A549 (cell line): ENCODE results near the gene RAPGEF4.

Source experiments
- BHLHE40 ChIP-seq: IDR thresholded peaks from 2 replicates; pipeline ENCODE4 v1.6.1; 2012; ENCODE audit warnings: low read depth, low read length, inconsistent platforms
- CTCF ChIP-seq: fragments of >200 bp; sonication (Bioruptor Twin); formaldehyde crosslinking; IDR thresholded peaks from 3 replicates; pipeline ENCODE4 v1.5.1; 2016
- EP300 ChIP-seq, 2 experiments: fragments of >200 bp; sonication (Bioruptor Twin); formaldehyde crosslinking; IDR thresholded peaks; 2 replicates in 1 of 2; 3 replicates in 1 of 2; pipeline ENCODE4 v1.6.1; 2016 to 2017
- HDAC2 ChIP-seq: fragments of 200-600 bp; sonication (generic); IDR thresholded peaks from 2 replicates; pipeline ENCODE4 v1.6.1; 2016
- HOXA7 ChIP-seq: fragments of 250-450 bp; sonication (Bioruptor Pico); IDR thresholded peaks from 2 replicates; pipeline ENCODE4 v1.5.0; 2020; ENCODE audit warnings: mild to moderate bottlenecking, moderate library complexity
- MAX ChIP-seq: IDR thresholded peaks from 2 replicates; pipeline ENCODE4 v1.6.1; 2012
- MAZ ChIP-seq: fragments of 150-350 bp; IDR thresholded peaks from 2 replicates; pipeline ENCODE4 v1.6.1; 2014; ENCODE audit warnings: antibody characterized with exemption, low read depth, low read length, borderline replicate concordance
- MYC ChIP-seq: IDR thresholded peaks from 2 replicates; pipeline ENCODE4 v1.6.1; 2012; ENCODE audit warnings: mild to moderate bottlenecking, inconsistent platforms, low read length, improper control_type of control experiment, borderline replicate concordance
- POLR2A ChIP-seq: IDR thresholded peaks from 2 replicates; pipeline ENCODE4 v1.6.1; 2012; ENCODE audit warnings: mild to moderate bottlenecking, low read length
- POLR2AphosphoS2 ChIP-seq: conservative IDR thresholded peaks from 2 replicates; pipeline ENCODE4 v1.6.1; 2012; ENCODE audit warnings: low read length, improper control_type of control experiment, inconsistent platforms
- RAD21 ChIP-seq, 2 experiments: fragments of >200 bp in 1 of 2; sonication (Bioruptor Twin) in 1 of 2; formaldehyde crosslinking in 1 of 2; IDR thresholded peaks in 1 of 2; conservative IDR thresholded peaks in 1 of 2; 2 replicates in 1 of 2; 3 replicates in 1 of 2; pipeline ENCODE4 v1.6.1; 2012 to 2018; ENCODE audit warnings: inconsistent platforms in 1 of 2
- REST ChIP-seq: fragments of 200-600 bp; sonication (generic); IDR thresholded peaks from 2 replicates; pipeline ENCODE4 v1.6.1; 2016; ENCODE audit warnings: antibody characterized with exemption, mild to moderate bottlenecking, moderate library complexity
- SMC3 ChIP-seq: fragments of >200 bp; sonication (Bioruptor Twin); formaldehyde crosslinking; IDR thresholded peaks from 3 replicates; pipeline ENCODE4 v1.6.1; 2018; ENCODE audit warnings: inconsistent platforms

- TF ChIP-seq CTCF = no peak
- TF ChIP-seq EP300 (IDR thresholded peaks at IDR 0.05) = no peak
- TF ChIP-seq MAX = no peak
- TF ChIP-seq HDAC2 = no peak
- TF ChIP-seq REST = no peak
- TF ChIP-seq POLR2A = no peak
- no peak for TF ChIP-seq MAZ
- no peak for TF ChIP-seq SMC3
- no peak for TF ChIP-seq RAD21 (conservative IDR thresholded peaks at IDR 0.05 in 1 of 2, IDR thresholded peaks at IDR 0.05 in 1 of 2)
- TF ChIP-seq POLR2AphosphoS2 = no peak
- TF ChIP-seq BHLHE40 = no peak
- TF ChIP-seq MYC = no peak
- TF ChIP-seq HOXA7 (CRISPR knock-in tag) = no peak
Observed at GRCh38 chr2:172943539-172943938, 207.9 kb downstream of the RAPGEF4 start.
